Limb (tissue), 2 donors: Measurements from ENCODE around the gene GRAPL.
"Not testable (repeated sequence)": the region's sequence is repeated elsewhere in the genome, so short reads cannot be mapped to it uniquely, and the experiment has no call there.

ENCODE experiments used
- DNase-seq, 2 donors: peaks; one replicate each; pipeline ENCODE4 v3.0.0-alpha.2; 2016; ENCODE audit errors: extremely low spot score in 2 of 2

Gene GRAPL

DNA sequence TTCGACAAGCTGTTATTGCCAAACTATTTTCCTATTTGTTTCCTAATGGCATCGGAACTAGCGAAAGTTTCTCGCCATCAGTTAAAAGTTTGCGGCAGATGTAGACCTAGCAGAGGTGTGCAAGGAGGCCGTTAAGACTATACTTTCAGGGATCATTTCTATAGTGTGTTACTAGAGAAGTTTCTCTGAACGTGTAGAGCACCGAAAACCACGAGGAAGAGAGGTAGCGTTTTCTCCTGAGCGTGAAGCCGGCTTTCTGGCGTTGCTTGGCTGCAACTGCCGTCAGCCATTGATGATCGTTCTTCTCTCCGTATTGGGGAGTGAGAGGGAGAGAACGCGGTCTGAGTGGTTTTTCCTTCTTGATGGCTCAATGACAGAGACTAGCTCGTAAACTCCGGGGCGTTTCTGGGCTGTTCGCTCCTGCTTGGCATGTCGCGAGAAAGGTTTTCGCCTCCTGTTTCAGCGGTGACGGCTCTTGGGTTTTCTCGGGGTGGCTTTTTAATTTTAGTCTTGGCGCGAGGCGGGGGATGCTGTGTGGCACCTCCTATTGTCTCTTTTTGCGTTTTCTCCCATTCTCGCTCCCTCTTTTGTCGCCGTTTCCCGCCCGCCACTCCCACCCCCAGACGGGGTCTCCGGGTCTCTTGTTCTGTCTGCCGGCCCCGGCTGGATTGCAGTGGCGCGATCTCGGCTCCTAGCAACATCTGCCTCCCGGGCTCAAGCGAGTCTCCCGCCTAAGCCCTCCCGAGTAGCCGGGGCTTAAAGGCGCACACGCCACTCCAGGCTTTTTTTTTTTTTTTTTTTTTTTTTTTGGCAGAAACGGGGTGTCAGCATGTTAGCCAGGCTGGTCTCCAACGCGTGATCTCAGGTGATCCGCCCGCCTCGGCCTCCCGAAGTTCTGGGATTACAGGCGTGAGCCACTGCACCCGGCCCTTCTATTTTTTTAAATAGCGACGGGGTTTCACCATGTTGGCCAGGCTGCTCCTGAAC, 60.8 kb downstream of the GRAPL start:
- DNase-seq, result not testable (repeated sequence)

DNA sequence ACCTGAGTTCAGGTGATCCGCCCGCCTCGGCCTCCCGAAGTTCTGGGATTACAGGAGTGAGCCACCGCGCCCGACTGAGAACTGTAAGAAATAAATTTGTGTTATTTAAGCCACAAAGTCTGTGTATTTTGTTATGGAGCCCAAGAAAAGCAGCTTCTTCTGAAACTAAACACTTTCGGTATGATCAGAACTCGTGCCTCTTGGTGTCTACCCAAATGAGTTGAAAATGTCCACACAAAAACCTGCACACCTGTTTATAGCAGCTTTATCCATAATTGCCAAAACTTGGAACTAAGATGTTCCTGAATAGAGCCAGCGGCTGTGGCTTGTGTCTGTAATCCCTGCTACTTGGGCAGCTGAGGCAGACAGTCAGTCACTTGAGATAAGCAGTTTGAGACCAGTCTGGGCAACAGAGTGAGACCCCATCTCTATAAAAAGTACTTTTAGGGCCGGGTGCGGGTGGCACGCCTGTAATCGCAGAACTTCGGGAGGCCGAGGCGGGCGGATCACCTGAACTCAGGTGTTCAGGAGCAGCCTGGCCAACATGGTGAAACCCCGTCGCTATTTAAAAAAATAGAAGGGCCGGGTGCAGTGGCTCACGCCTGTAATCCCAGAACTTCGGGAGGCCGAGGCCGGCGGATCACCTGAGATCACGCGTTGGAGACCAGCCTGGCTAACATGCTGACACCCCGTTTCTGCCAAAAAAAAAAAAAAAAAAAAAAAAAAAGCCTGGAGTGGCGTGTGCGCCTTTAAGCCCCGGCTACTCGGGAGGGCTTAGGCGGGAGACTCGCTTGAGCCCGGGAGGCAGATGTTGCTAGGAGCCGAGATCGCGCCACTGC, 61.7 kb downstream of the GRAPL start:
- DNase-seq, result not testable (repeated sequence)

DNA sequence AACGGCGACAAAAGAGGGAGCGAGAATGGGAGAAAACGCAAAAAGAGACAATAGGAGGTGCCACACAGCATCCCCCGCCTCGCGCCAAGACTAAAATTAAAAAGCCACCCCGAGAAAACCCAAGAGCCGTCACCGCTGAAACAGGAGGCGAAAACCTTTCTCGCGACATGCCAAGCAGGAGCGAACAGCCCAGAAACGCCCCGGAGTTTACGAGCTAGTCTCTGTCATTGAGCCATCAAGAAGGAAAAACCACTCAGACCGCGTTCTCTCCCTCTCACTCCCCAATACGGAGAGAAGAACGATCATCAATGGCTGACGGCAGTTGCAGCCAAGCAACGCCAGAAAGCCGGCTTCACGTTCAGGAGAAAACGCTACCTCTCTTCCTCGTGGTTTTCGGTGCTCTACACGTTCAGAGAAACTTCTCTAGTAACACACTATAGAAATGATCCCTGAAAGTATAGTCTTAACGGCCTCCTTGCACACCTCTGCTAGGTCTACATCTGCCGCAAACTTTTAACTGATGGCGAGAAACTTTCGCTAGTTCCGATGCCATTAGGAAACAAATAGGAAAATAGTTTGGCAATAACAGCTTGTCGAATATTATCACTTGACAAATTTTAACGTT, 62.5 kb downstream of the GRAPL start:
- DNase-seq, result not testable (repeated sequence)

DNA sequence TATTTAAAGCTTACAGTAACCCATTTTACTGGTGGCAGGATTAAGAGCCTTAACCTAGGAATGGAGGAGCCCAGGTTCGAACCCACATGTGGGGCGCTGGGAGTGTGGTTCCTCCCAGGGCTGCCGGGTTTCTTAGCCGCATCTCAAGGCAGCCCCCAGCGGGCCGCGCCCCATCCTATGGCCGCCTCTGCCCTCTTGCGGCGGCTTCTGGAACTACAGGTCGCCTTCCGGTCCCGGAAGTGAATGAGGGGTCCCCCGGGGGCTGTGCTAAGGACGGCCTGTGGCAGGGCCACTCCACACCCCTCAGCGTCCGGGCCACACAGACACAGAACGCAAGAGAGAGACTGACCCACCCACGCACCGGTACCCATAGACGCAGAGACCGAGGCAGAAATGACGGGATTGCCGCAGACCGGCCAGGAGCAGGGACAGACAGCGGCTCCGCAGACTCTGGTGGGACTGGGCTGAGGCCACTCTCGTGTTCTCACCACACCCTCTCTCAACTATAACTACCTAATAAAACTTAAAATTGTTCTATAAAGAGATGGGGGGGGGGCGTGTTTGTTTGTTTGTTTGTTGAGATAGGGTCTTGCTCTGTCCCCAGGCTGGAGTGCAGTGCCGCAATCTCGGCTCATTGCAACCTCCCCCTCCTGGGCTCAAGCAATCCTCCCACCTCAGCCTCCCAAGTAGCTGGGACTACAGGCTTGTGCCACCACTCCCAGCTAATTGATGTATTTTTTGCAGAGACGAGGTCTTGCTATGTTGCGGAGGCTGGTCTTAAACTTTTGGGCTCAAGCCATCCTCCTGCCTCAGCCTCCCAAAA, 69.2 kb downstream of the GRAPL start:
- not testable (repeated sequence) for DNase-seq

DNA sequence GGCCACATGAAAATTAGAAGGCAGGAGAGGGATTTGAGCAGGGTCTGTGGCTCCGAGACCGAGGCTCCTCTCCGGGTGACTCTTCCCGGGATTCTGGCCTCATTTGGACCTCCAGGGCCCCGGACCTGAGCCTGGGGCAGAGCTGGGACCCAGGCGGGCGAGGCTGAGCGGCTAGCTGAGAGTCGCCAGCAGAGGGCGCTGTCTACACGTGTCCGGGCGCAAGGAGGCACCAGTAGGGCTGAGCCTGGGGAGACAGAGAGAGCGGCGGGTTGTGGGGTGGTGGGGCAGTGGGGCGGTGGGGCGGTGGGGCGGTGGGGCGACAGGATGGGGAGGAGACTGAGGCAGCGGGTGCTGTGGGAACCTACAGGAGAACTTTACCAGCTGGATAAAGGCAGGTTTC, 75.1 kb downstream of the GRAPL start:
- not testable (repeated sequence) for DNase-seq

DNA sequence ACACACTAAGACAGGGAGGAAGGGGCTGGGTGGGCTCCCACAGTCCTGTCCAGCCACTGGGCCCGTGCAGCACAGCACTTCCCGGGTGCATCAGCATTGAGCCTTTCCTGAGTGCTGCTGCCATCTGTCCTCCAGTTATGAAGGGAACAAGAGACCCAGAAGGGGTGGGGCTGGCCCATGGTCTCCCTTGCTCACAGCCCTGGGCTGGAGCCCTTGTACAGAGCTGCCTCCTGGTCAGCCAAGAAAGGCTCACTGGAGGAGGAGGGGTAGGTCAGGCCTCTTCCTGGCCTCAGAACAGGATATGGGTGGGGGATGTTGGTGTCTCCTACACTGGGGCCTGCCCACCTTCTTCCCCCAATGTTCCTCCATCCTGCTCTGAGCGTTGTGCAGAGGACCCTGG, 76.0 kb downstream of the GRAPL start:
- not testable (repeated sequence) for DNase-seq
